Karpas-422 (cell line): ENCODE measurements around the gene UVSSA. TPM values are rescaled to one million over a fixed set of nuclear protein-coding genes. Genes with fewer than 3 reads are reported as not detected.

Experiments
- DNase-seq: peaks from one replicate; pipeline ENCODE4 v3.0.0-alpha.2; 2015
- H2AFZ ChIP-seq: fragments of 200-600 bp; sonication (generic); 2 replicates; pipeline ENCODE4 v1.6.1; 2014; ENCODE audit warnings: antibody characterized with exemption, low read length, mixed read lengths
- H3K27ac ChIP-seq: fragments of 200-600 bp; sonication (generic); 2 replicates; pipeline ENCODE4 v1.5.1; 2014; ENCODE audit warnings: mild to moderate bottlenecking, low read length, moderate library complexity
- H3K27me3 ChIP-seq: fragments of 200-600 bp; sonication (generic); 2 replicates; pipeline ENCODE4 v1.6.1; 2014; ENCODE audit warnings: low read length, mixed read lengths
- H3K36me3 ChIP-seq: fragments of 200-600 bp; sonication (generic); 2 replicates; pipeline ENCODE4 v1.6.1; 2014; ENCODE audit warnings: low read length, mixed read lengths; ENCODE audit not compliant: insufficient read depth
- H3K4me1 ChIP-seq: fragments of 200-600 bp; sonication (generic); 2 replicates; pipeline ENCODE4 v1.6.1; 2014; ENCODE audit warnings: mild to moderate bottlenecking, low read length, mixed read lengths
- H3K4me2 ChIP-seq: fragments of 200-600 bp; sonication (generic); 2 replicates; pipeline ENCODE4 v1.6.1; 2014; ENCODE audit warnings: low read length, low read depth, mild to moderate bottlenecking; ENCODE audit not compliant: poor library complexity, severe bottlenecking
- H3K4me3 ChIP-seq: fragments of 200-600 bp; sonication (generic); 2 replicates; pipeline ENCODE4 v1.5.1; 2014; ENCODE audit warnings: mild to moderate bottlenecking, antibody characterized with exemption, low read length, mixed read lengths
- H3K79me2 ChIP-seq: fragments of 200-600 bp; sonication (generic); 2 replicates; pipeline ENCODE4 v1.6.1; 2014; ENCODE audit warnings: mild to moderate bottlenecking, low read length, mixed read lengths
- H3K9ac ChIP-seq: fragments of 200-600 bp; sonication (generic); 2 replicates; pipeline ENCODE4 v1.6.0; 2014; ENCODE audit warnings: low read length
- H3K9me2 ChIP-seq: fragments of 200-600 bp; sonication (generic), shearing (Covaris generic); replicated peaks from 2 replicates; pipeline ENCODE4 v1.6.0; 2014; ENCODE audit warnings: mild to moderate bottlenecking, low read length, moderate library complexity; ENCODE audit not compliant: insufficient read depth
- H3K9me3 ChIP-seq: fragments of 300-700, 200-600 bp; sonication (generic); 2 replicates; pipeline ENCODE4 v1.6.1; 2014; ENCODE audit warnings: low read length, mixed read lengths
- H4K20me1 ChIP-seq: fragments of 200-600 bp; sonication (generic); 2 replicates; pipeline ENCODE4 v1.6.1; 2014; ENCODE audit warnings: mild to moderate bottlenecking, antibody characterized with exemption, low read length, low read depth; ENCODE audit not compliant: insufficient read depth
- total RNA-seq: library from RNA; depleted of rRNA; stranded (reverse); fragments of >200 nt; shearing (Covaris generic); gene quantifications from 2 replicates; pipeline ENCODE4 v1.2.3, GENCODE V29; 2014; ENCODE audit warnings: low replicate concordance

The UVSSA gene
- total RNA-seq, 1 experiment from 2014 or later: 12.4 TPM

GRCh38 chr4:1354136-1354982 lies 7.4 kb downstream of the UVSSA start:
- peaks cover 3% of the 10 kb centered on the region for H3K4me1 ChIP-seq
- peaks cover 4% of the 10 kb centered on the region; the same call in 1 of the 2 replicates for H3K79me2 ChIP-seq
- H3K9me3 ChIP-seq: no peaks in the 10 kb centered on the region
- no peak overlapping the region for H3K4me3 ChIP-seq
- H4K20me1 ChIP-seq: no peaks in the 10 kb centered on the region
- H3K4me2 ChIP-seq: no peak overlapping the region
- no peak overlapping the region for H3K27ac ChIP-seq
- H3K27me3 ChIP-seq: no peaks in the 10 kb centered on the region
- no peaks in the 10 kb centered on the region for H3K36me3 ChIP-seq
- no peak for DNase-seq
- H3K9ac ChIP-seq: no peak overlapping the region
- H2AFZ ChIP-seq: no peak overlapping the region
- H3K9me2 ChIP-seq: no peaks in the 10 kb centered on the region

- Histone ChIP-seq H3K27me3 (no peaks in the 10 kb centered on the region), H3K27ac (no peak overlapping the region), H3K4me2 (no peak overlapping the region), H3K9ac (no peak overlapping the region), H2AFZ (no peak overlapping the region), H3K9me2 (no peaks in the 10 kb centered on the region), H3K9me3 (no peaks in the 10 kb centered on the region), H3K79me2 (no peaks in the 10 kb centered on the region), H3K4me1 (peaks cover 3% of the 10 kb centered on the region), H4K20me1 (no peaks in the 10 kb centered on the region), H3K36me3 (no peaks in the 10 kb centered on the region), H3K4me3 (no peak overlapping the region)
- no peak for DNase-seq
Observed at GRCh38 chr4:1354983-1355275, 7.9 kb downstream of the UVSSA start.

- Histone ChIP-seq H3K9me2 (no peaks in the 10 kb centered on the region), H2AFZ (no peak overlapping the region), H3K79me2 (no peaks in the 10 kb centered on the region), H3K9ac (no peak overlapping the region), H3K9me3 (no peaks in the 10 kb centered on the region), H3K4me2 (no peak overlapping the region), H3K4me3 (no peak overlapping the region), H3K27ac (no peak overlapping the region), H4K20me1 (no peaks in the 10 kb centered on the region), H3K4me1 (peaks cover 3% of the 10 kb centered on the region), H3K36me3 (no peaks in the 10 kb centered on the region), H3K27me3 (no peaks in the 10 kb centered on the region)
- DNase-seq: no peak
Observed at GRCh38 chr4:1355378-1355777, 8.4 kb downstream of the UVSSA start.

- H3K9me3 ChIP-seq: no peaks in the 10 kb centered on the region
- no peaks in the 10 kb centered on the region for H4K20me1 ChIP-seq
- no peaks in the 10 kb centered on the region for H3K79me2 ChIP-seq
- no peaks in the 10 kb centered on the region for H3K9me2 ChIP-seq
- H3K4me3 ChIP-seq: no peak overlapping the region
- no peak overlapping the region for H3K4me2 ChIP-seq
- H3K27me3 ChIP-seq: no peaks in the 10 kb centered on the region
- no peak overlapping the region for H3K27ac ChIP-seq
- H3K9ac ChIP-seq: no peak overlapping the region
- no peaks in the 10 kb centered on the region for H3K36me3 ChIP-seq
- H3K4me1 ChIP-seq: peaks cover 3% of the 10 kb centered on the region
- peak; percentile 76 for DNase-seq
- H2AFZ ChIP-seq: no peak overlapping the region
Observed at GRCh38 chr4:1356181-1356998, 9.4 kb downstream of the UVSSA start.

GRCh38 chr4:1357356-1358248 lies 10.6 kb downstream of the UVSSA start:
- Histone ChIP-seq H3K27ac (no peak overlapping the region), H4K20me1 (no peaks in the 10 kb centered on the region), H3K4me3 (no peak overlapping the region), H3K9me3 (no peaks in the 10 kb centered on the region), H2AFZ (no peak overlapping the region), H3K27me3 (no peaks in the 10 kb centered on the region), H3K4me1 (no peaks in the 10 kb centered on the region), H3K79me2 (no peaks in the 10 kb centered on the region), H3K9ac (no peak overlapping the region), H3K36me3 (no peaks in the 10 kb centered on the region), H3K4me2 (no peak overlapping the region), H3K9me2 (no peaks in the 10 kb centered on the region)
- DNase-seq: no peak

- H3K27me3 ChIP-seq: no peaks in the 10 kb centered on the region
- H3K36me3 ChIP-seq: no peaks in the 10 kb centered on the region
- no peak overlapping the region for H3K9ac ChIP-seq
- no peaks in the 10 kb centered on the region for H3K9me3 ChIP-seq
- H3K27ac ChIP-seq: no peak overlapping the region
- H3K4me1 ChIP-seq: no peaks in the 10 kb centered on the region
- H2AFZ ChIP-seq: no peak overlapping the region
- no peaks in the 10 kb centered on the region for H3K9me2 ChIP-seq
- H3K4me3 ChIP-seq: no peak overlapping the region
- H3K79me2 ChIP-seq: no peaks in the 10 kb centered on the region
- no peak overlapping the region for H3K4me2 ChIP-seq
- H4K20me1 ChIP-seq: no peaks in the 10 kb centered on the region
- no peak for DNase-seq
Observed at GRCh38 chr4:1358421-1359143, 11.6 kb downstream of the UVSSA start.

GRCh38 chr4:1359144-1359501 lies 12.1 kb downstream of the UVSSA start:
- H3K36me3 ChIP-seq: no peaks in the 10 kb centered on the region
- no peaks in the 10 kb centered on the region for H3K9me2 ChIP-seq
- no peak overlapping the region for H3K4me2 ChIP-seq
- no peaks in the 10 kb centered on the region for H3K9me3 ChIP-seq
- no peak overlapping the region for H2AFZ ChIP-seq
- H3K27ac ChIP-seq: no peak overlapping the region
- DNase-seq: no peak
- H3K9ac ChIP-seq: no peak overlapping the region
- no peak overlapping the region for H3K4me3 ChIP-seq
- no peaks in the 10 kb centered on the region for H3K4me1 ChIP-seq
- no peaks in the 10 kb centered on the region for H3K27me3 ChIP-seq
- H4K20me1 ChIP-seq: no peaks in the 10 kb centered on the region
- H3K79me2 ChIP-seq: no peaks in the 10 kb centered on the region
